Gastroesophageal sphincter (tissue), 3 donors: Measurements from ENCODE around the gene TTBK2.

Experiments
- CTCF ChIP-seq, 4 experiments: fragments of 200-600 bp in 2 of 4; fragments of 450-650 bp in 2 of 4; sonication (generic) in 1 of 4; IDR thresholded peaks; one replicate each; pipeline ENCODE4 v1.5.1; 2017 to 2019; ENCODE audit warnings: antibody characterized with exemption in 4 of 4, mild to moderate bottlenecking in 2 of 4, moderate library complexity in 2 of 4
- EP300 ChIP-seq: sonication (generic); formaldehyde crosslinking; IDR thresholded peaks from one replicate; pipeline ENCODE4 v1.6.1; 2017; ENCODE audit warnings: antibody characterized with exemption, mild to moderate bottlenecking
- POLR2AphosphoS5 ChIP-seq: sonication (generic); formaldehyde crosslinking; IDR thresholded peaks from one replicate; pipeline ENCODE4 v1.6.1; 2017; ENCODE audit warnings: antibody characterized with exemption

GRCh38 chr15:42707068-42707467, 213.5 kb downstream of the TTBK2 start:
- TF ChIP-seq CTCF (IDR thresholded peaks at IDR 0.05) (no peak), POLR2AphosphoS5 (no peak), EP300 (no peak)
